GM21515 (cell line): ENCODE data around the gene SLCO4C1.
"Not testable (repeated sequence)": the region's sequence is repeated elsewhere in the genome, so short reads cannot be mapped to it uniquely, and the experiment has no call there.

Experiments used
- ATAC-seq: cut with Tn5 transposase; IDR thresholded peaks from one replicate; pipeline ENCODE4 v1.9.1; 2021; ENCODE audit not compliant: unreplicated experiment

The SLCO4C1 gene, protein sequence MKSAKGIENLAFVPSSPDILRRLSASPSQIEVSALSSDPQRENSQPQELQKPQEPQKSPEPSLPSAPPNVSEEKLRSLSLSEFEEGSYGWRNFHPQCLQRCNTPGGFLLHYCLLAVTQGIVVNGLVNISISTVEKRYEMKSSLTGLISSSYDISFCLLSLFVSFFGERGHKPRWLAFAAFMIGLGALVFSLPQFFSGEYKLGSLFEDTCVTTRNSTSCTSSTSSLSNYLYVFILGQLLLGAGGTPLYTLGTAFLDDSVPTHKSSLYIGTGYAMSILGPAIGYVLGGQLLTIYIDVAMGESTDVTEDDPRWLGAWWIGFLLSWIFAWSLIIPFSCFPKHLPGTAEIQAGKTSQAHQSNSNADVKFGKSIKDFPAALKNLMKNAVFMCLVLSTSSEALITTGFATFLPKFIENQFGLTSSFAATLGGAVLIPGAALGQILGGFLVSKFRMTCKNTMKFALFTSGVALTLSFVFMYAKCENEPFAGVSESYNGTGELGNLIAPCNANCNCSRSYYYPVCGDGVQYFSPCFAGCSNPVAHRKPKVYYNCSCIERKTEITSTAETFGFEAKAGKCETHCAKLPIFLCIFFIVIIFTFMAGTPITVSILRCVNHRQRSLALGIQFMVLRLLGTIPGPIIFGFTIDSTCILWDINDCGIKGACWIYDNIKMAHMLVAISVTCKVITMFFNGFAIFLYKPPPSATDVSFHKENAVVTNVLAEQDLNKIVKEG

DNA sequence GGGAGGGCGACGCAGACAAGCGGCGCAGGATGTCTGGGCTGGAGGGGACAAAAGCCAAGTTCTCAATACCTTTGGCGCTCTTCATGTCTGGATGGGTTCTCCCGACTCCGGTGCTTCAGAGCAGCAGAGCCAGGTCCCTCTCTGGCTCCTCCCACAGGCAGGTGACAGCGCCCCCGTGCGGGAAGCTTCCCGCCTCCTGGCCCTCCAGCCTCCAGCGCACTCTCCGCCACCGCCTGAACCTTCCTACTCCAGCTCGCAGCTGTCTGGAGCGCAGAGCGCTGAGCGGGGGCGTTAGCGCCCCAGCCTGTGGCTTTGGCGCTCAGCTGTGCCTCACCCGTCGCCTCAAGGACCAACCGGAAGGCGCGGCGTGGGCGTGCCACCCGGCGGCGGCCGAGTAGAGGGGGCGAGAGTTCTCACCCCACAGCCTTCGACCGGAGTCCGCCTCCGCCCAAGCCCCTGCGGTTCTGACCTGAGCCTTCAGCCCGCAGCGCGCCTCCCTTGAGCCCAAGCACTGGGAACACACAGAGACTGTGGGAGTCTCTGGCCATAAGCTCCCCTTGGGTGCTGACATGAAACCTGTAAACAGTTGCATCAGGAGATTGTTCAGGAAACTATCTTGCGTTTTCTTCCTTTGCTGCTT is at the start of gene SLCO4C1:
TSS of gene SLCO4C1 (minus strand) at position 107 of the 640 bp plus-strand sequence. CDS start at position 85, 22 bp downstream.
- ATAC-seq: peak; percentile 99

DNA sequence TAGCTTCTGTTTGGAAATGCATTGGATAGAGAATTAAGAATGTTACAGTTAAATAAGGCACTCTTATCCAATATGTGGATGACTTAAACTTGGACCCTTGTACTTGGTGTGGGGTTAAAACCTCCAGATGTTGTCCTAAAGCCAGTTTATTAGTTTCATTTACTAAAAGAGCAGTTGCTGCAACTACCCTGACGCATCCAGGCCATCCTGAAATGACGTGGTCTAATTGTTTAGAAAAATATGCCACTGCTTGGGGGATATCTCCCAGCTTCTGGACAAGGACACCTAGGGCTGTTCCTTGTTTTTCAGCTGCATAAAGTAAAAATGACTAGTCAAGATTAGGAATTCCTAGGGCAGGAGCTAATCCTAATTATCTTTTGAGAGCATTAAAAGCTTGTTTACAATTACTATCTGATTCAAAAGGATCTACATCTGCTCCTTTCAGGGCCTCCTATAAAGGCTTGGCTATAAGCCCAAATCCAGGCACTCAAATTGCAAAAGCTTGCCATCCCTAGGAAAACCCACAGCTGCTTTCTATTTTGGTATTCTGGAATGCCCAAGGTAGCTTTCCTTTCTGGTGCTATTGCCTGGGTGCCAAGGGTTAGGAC is 45.7 kb upstream of the SLCO4C1 start:
- ATAC-seq: no peak

DNA sequence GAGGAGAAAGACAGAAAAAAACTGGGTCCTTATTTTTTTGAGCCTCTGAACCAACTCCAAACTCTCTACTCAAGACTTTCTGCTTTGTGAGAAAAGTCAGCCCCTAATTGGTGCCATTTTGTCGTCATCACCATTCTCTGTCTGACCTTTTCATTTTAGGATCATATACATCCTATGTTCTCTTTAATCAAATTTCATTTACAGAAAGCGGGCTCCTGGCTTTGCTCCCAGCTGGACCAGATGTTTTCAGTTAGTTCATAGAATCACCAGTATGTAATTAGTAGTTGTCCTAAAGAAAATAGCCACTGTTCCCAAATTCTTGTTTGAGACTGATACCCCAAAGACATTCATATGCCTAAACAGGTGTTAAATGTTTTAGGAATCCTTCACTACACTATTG is 28.6 kb upstream of the SLCO4C1 start:
- ATAC-seq: no peak

DNA sequence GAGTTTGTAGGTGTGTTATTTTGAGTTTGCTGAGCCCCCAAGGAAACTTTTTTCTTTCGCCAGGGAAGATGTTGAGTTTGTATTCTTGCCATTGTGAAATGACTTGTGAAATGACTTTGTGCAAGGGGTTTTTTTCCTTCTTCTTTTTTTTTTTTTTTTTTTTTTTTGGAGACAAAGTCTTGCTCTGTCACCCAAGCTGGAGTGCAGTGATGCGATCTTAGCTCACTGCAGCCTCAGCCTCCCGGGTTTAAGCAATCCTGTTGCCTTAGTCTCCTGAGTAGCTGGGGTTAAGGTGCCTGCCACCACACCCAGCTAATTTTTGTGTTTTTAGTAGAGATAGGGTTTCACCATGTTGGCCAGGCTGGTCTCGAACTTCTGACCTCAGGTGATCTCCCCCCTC is 22.7 kb upstream of the SLCO4C1 start:
- not testable (repeated sequence) for ATAC-seq

DNA sequence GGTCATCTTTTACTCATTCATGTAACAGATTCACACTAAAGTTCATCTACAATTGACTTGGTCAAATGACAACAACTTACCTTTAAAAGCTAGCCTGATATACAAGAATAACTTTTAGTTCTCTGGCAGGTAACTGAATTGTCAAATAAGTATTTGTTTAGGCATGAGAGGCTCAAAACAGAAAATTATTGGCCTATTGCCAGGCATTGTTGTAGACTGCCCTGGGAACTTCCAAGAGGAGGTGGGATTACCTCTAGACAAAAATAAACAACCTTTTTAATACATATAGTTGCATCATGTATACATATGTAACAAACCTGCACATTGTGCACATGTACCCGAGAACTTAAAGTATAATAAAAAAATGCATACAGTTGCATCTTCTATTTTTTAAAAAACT is 18.2 kb upstream of the SLCO4C1 start:
- ATAC-seq: no peak

DNA sequence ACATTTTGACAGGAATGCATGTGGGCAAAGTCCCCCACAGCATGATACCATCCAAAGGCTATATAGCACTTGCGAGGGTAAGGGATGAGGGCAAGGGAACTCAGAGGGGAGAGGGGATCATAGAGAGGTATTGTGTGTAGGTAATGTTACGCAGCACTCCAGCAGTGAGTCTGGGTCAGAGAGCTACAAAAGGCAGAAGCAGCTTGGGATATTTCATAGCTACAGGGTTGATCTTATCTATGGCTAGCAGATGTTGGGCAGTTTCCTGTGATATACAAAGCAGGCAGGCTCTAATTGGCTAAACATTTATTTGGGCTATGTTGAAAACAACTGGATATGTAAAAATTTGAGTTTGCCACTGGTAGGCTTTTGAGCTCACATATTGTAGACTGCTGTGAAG is 17.8 kb upstream of the SLCO4C1 start:
- ATAC-seq: no peak

DNA sequence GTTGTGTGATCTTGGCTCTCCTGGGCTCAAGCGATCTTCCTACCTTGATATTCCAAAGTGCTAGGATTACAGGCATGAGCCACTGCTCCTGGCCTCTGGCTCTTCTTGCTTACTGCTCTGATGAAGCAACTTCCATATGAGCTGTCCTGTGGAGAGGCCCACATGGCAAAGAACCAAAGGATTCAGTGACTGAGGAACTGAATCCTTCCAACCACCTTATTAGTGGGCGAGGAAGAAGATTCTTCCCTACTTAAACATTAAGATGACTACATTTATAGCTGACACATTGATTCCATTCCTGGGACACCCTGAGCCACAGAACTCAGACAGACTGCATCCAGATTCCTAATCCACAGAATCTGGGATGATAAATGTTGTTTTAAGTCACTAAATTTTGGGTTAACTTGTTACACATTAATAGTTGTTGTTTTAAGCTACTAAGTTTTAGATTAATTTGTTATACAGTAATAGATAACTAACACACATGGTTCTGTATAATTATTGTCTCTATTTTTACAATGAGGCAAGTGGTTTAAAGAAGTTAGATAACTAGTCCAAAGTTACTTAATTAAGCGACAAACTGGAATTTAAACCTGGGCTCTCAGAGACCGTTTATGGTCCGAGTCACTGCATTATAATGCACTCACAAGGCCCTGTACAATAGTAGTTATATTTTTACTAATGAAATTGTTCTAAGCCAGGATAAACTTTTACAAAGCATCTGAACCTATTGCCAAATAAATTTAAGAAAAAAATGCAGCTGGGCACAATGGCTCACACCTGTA is 16.7 kb upstream of the SLCO4C1 start:
- no peak for ATAC-seq

DNA sequence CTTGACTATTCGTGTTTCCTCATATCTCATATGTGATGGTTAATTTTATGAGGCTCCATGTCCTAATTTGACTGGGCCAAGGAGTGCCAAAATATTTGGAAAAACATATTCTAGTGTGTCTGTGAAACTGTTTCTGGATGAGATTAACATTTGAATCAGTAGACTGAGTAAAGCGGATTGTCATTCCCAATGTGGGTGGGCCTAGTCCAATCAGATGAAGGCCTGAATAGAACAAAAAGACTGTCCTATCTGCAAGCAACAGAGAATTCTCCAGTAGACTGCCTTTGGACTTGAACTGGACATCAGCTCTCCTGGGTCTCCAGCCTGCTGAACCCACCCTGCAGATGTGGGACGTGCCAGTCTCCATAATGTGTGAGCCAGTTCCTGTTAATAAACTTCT is 13.5 kb upstream of the SLCO4C1 start:
- no peak for ATAC-seq

DNA sequence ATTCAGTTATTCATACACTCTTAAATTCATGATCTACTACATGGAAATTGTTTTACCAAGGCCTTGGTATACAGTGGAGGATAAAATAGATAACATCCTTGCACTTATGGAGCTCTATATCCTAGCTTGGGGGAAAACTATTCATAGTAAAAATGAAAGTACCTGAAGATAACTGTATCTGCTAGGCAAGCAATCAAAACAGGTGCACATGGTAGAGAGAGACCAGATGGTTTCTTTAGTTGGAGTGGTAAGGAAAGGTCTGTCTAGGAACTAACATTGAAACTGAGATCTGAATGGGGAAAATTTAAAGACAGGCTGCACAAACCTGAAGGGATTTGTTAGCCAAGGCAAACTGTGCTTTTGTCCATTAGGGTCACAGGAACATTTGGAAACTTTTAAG is 11.1 kb upstream of the SLCO4C1 start:
- no peak for ATAC-seq

DNA sequence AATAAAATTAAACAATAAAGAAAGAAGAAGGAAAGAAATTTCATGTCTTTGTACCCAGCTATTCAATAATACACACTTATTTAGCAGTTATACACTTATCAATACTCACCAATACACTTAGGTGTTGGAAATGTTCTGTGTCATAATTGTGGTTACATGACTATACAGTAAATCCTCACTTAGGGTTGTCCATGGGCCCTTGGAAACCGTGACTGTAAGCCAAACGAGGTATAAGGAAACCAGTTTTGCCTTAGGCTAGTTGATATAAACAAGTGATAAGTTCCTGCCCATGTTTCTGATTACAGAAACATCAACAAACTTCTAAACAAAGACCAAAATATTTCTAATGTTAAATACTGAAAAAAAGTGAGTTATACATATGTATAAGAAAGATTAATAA is 10.0 kb upstream of the SLCO4C1 start:
- ATAC-seq: no peak

DNA sequence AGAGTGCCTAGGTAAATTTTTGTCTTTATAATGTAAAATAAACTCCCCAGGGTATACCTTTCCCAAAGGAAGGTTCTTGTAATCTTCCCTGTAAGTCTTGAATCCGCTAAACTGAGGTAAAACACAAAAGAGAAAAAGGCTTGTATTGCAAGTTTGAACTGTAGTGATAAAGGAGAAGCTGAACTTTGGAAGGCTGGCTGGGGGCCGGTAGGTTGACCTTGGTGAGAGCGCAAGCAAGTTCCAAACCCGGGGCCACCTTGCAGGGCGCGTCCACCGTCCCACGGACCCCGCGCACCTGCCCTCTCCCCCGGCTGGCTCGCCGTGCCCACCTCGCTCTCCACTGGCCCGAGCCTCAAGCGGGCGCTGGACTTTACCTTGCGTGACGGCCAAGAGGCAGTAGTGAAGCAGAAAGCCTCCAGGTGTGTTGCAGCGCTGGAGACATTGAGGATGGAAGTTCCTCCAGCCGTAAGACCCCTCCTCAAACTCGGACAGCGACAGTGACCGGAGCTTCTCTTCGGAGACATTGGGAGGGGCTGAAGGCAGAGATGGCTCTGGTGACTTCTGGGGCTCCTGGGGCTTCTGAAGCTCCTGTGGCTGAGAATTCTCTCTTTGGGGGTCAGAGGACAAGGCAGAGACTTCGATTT is 428 bp downstream of the SLCO4C1 start:
- peak; percentile 11 for ATAC-seq

DNA sequence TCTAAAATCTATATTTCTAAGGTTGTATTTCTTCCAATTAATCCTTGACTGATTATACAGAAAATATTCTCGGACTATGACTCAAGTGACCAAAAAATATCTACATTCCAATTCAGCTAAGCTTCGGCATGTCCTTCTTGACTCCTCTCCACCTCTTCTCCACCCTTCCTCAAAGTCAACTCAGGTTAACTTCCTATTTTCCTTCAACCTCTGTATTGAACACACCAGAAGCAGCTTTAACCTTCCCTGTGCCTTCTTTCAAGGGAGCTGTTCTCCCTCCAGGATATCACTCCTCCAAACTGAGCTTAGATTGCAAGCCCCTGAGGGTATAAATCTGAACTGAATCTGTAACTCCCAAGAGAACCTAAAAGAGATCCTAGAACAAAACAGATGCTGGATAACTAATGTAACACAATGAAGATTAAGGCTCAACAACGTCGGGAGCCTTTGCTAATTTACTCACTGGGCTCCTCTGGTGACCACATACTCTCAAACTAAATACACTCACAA is 1.1 kb downstream of the SLCO4C1 start:
- ATAC-seq: no peak

DNA sequence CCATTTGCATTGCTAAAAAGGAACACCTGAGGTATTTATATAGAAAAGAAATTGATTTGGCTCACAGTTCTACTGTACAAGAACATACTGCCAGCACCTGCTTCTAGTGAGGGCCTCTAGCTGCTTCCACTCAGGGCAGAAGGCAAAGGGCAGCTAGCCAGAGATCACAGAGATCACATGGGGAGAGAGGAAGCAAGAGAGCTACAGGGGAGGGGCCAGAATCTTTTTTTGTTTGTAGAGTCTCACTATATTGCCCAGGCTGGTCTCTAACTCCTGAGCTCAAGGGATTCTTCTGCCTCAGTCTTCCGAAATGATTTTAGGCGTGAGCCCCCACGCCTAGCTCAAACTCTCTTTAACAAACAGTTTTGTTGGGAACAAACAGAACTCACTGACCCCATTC is 6.1 kb downstream of the SLCO4C1 start:
- ATAC-seq: no peak

DNA sequence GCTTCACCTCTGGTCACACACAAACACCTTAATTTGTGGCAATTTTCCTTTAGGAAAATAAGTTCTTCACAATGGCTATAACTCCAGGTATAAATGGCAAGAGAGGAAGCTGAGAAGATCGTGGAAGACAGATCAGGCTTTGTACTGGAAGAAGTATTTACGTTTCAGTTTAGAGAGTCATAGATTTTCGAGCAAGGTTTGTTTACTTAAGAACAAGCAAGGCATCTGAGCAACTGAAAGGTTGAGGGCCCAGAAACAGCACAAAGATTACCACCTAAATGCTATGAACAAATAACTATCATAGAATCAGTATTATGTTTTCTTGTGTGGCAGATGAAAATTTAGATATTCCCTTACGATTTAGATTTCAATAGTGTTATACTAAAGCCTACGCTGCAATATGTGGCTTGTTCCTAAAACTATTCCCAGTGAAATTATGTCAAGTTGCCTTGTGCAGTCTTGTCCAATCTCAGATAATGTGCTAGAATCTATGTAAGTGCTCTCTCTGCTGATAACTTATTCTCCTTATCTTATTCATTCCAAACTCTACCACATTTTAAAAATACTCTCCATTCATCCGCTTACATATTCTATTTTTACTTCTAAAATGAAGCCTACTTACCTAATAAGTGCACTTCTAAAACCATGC is 6.7 kb downstream of the SLCO4C1 start:
- no peak for ATAC-seq

DNA sequence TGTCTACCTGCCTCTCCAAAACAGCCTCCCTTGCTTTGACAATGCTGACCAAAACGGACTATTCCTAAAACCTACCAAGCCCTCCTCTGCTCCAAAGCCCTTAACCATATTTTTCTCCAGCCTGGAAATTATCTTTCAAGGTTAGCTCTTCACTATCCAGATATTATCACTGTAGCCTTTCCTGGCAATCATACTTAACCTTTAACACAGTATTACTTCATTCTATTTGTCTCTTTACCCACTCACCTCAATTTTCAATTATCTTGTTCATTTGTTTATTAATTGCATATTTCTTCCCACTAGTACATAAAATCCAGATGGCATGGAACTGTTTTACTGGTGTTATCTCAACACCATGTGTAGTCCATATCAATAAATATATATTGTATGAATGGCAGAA is 7.5 kb downstream of the SLCO4C1 start:
- ATAC-seq: no peak

DNA sequence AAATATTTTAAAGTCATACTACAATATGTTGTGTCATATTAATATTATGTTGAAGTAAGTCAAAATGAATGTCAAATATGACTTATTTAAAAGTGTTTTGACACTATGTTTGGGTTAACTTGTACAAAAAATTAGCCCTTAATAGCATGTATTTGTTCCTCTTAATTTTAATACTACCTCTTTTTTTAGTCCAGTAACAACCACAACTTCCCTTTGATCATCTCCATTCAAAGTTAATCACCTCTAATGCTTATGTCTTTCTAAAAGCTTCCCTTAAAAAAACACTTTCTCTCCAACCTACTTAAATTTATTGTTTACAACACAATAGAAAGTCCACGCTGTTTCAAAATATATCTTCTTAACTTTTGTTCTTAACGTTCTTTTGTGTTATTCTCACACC is 9.6 kb downstream of the SLCO4C1 start:
- no peak for ATAC-seq

DNA sequence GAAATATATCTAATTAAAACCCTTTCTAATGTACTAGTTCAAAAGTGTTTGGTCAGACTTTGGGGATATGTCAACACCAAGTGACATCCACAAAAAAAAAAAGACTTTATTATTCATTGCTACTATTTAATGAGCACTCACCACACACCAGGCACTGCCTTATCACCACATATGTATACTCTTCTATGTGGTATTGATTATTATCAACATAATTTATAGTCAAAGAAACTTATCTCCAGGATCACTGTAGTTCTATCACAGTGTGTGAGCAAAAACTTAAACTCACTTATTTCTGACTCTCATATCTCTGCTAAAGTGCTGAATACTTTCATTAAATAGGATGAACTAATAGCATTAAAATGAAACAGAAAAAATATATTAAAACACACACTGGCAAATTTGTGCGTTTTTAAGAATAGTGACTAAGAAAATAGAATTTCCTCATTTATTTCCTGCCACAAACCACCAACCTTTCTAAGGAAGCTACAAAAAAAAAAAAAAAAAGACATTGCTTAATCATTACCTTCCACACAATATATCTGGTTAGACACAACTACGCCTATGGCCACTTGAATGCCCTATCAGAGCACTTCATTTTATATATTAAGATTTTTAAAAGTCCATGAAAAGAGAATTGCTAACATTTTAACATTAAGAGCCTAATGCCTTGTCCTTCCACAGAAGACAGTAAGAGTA is 12.8 kb downstream of the SLCO4C1 start:
- no peak for ATAC-seq

DNA sequence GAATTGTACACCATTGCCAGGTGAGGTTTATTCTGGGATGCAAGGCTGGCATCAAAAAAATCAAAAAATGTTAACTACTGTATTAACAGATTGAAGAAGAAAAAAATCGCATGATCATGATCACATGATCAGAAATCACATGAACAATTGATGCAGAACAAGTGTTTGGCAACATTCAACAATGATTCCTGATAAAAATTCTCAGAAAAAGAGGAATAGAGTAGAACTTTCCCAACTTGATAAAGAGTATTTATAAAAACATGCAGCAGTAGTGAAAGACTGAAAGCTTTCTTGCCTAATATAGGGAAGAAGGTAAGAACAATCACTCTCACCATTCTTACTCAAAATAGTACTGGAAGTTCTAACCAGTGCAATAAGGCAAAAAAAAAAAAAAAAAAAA is 16.4 kb downstream of the SLCO4C1 start:
- no peak for ATAC-seq

DNA sequence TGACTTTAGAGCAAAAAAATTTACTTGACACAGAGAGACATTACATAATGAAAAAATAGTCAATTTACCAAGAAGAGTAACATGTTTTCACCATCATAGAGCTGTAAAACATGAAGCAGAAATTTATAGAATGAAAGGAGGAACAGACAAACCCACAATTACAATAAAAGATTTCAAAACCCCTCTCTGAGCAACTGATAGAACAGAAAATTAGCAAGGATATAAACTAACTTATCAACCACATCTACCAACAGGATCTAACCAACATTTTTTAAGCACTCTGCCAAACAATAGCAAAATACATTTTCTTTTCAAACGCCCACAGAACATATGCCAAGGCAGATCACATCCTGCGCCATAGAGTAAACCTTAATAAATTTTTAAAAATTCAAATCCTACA is 17.9 kb downstream of the SLCO4C1 start:
- no peak for ATAC-seq
